Adipose tissue (tissue), 3 donors: ENCODE results near the gene IFITM2. TPM values are rescaled to one million over a fixed set of nuclear protein-coding genes. Genes with fewer than 3 reads are reported as not detected.

ENCODE experiments used
- H3K27ac ChIP-seq: one replicate; pipeline ENCODE4 v1.5.1; 2013; ENCODE audit warnings: low read depth, low read length
- WGBS, 3 donors: extraction: QIAGEN DNeasy Blood & Tissue Kit; methylation state at CpG; one replicate each; pipeline ENCODE4 v1.1.7; 2013; 5-methylcytosine and 5-hydroxymethylcytosine counted together
- polyA plus RNA-seq, 3 donors: library from polyadenylated mRNA; stranded (reverse); fragments of 200-250 nt; gene quantifications; one replicate each; pipeline ENCODE4 v1.2.3, GENCODE V29; 2013
- donor health status: healthy with polysubstance abuse.
- donor health status: Bipolar disorder and iron deficiency.
- donor health status: healthy.

IFITM2 gene
- polyA plus RNA-seq, 3 donors = 208 to 1,862 (median 1,191) TPM

DNA sequence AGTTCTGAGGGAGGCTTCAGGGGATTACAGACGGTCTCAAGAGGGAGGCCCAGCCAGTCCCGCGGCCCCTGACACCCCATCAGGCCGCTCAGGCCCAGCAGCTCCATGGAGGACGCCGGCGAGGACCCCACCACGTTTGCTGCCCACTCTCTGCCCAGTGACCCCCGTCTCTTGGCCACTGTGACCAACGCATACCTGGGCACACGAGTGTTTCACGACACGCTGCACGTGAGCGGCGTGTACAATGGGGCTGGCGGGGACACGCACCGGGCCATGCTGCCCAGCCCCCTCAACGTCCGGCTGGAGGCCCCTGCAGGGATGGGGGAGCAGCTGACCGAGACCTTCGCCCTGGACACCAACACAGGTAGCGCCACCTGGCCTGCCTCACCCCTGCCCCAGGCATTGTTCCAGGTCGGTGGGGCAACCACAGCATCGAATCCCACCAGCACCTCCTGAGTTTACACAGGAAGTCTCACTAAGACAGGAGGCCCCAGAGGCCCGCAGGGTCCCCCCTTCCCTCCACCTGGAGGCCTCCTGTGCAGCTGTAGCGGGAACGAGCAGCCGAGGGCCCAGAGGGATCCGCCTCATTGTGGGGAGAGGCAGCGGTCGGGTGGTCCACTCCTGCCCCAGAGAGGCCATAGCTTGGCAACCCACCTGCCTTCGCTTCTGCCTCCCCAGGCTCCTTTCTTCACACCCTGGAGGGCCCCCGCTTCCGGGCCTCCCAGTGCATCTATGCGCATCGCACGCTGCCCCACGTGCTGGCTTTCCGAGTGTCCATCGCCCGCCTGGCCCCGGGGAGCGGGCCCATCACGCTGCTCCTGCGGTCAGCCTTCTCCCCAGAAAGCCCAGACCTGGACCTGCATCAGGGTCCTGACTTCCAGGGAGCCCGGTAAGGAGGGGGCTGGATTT lies 17.6 kb upstream of the IFITM2 start:
- WGBS, 3 donors = 84 to 90% (median 87%) methylated on average over 47 to 48 of the region's 48 CpGs
- H3K27ac ChIP-seq = no peak overlapping the region

DNA sequence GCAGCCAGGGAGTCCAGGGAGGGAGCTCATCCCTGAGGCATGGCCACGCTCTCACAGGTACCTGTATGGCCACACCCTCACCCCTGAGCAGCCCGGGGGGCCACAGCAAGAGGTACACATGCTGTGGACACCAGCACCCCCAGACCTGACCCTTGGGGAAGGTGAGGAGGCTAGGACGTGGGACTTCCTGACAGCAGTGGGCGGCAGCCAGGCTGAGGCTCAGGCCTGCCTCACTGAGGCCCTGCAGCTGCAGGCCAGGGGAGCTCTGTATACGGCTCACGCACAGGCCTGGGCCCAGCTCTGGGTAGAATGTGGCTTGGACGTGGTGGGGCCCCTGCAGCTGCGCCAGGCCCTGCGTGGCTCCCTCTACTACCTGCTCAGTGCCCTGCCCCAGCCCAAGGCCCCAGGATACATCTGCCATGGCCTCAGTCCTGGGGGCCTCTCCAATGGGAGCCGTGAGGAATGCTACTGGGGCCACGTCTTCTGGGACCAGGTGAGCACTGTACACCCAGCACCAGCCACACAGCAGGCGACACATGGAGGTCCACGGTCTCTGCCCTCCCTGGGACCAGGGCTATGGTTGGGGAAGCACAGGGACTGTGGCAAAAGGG lies 16.9 kb upstream of the IFITM2 start:
- H3K27ac ChIP-seq = no peak overlapping the region
- WGBS, 3 donors = 90 to 91% (median 91%) methylated on average over 13 of the region's 13 CpGs

DNA sequence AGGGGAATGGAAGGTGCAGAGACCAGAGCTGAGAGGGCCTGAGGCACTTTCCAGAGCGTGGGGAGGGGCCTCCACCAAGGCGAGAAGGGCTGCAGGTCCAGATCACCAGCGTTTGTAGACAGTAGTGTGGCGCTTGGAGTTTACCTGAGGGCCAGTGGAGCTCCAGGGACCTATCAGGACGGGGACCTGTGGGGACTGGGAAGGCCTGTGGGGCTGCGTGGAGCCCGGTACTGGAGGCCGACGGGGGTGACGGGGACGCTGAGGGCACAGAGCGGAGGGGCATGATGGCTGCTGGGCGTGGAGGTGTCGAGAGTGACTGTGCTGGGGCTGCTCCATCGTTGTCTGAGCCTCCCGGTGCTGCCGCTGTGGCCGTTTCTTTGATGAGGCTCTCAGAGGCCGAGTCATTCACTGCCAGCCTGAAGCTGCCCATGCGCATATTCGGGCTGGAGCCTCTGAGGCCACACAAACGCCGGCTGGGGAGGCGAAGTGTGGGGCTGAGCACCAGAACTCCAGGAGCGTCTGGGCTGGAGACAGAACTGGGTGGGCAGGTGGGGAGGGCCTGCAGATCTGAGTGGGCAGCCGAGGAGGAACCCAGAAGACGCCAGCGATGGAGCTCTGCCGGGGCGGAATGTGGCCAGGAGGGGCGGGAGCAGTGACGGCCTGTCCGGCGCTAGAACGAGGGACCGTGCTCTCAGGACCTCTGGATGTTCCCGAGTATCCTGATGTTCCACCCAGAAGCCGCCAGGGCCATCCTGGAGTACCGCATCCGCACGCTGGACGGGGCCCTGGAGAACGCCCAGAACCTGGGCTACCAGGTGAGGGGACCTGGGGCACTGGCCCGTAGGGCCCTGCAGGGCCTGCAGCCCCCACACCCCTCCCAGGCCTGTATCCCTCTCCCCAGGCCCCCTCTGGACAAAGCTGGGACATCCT lies 16.1 kb upstream of the IFITM2 start:
- no peak overlapping the region for H3K27ac ChIP-seq
- 89 to 94% (median 91%) methylated on average over 39 to 44 of the region's 44 CpGs for WGBS, 3 donors

DNA sequence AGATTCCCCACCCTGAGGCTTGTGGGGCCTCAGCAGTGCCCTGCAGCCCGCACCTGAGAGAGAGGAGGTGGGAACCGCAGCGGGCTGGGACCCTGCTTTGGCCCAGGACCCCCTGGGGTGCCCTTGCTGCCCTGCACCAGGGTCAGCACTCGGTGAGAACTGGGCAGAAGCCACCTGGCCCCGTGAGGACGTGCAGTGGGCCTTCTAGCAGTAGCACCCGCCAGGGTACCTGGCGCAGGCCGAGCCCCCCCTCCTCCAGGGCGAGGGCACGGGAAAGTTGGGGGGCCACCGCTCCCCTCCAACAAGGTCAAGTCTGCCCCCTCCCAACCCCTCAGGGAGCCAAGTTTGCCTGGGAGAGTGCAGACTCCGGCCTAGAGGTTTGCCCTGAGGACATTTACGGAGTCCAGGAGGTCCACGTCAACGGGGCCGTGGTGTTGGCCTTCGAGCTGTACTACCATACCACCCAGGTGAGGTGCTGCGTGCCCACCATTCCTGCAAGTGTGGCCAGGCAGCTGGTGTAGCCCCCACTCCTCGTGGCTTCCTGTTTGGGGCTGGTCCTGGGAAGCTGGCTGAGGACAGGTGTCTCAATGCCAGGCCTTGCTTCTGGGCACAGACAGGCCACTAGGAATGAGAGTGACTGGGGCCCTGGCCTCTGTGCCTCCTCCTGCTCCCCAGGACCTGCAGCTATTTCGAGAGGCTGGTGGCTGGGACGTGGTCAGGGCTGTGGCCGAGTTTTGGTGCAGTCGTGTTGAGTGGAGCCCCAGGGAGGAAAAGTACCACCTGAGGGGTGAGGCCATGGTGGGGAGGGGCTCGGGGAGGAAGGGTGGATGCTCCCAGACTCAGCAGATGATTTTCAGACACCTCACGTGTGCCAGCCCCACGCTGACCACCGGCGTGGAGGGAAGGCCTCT lies 15.2 kb upstream of the IFITM2 start:
- no peak overlapping the region for H3K27ac ChIP-seq
- 91 to 94% (median 92%) methylated on average over 27 to 29 of the region's 29 CpGs for WGBS, 3 donors

DNA sequence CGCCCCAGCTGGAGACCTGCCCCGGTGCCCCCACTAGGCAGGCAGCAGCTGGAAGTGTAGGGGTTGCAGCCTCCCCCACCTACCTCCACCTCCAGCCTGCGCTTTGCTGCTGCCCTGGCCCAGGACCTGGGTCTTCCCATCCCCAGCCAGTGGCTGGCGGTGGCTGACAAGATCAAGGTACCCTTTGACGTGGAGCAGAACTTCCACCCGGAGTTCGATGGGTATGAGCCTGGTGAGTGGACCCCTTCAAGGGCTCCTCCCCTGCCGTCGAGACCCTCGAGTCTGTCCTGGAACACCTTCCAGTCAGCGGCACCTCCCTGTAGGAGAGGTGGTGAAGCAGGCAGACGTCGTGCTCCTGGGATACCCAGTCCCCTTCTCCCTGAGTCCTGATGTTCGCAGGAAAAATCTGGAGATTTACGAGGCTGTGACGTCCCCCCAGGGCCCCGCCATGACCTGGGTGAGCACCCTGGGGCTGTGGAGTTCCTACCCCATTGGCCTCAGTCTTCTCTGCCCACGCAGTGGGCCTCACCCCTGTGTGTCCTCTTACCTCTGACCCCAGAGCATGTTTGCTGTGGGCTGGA lies 14.3 kb upstream of the IFITM2 start:
- H3K27ac ChIP-seq = no peak overlapping the region
- WGBS, 3 donors = 88 to 92% (median 92%) methylated on average over 18 of the region's 18 CpGs

DNA sequence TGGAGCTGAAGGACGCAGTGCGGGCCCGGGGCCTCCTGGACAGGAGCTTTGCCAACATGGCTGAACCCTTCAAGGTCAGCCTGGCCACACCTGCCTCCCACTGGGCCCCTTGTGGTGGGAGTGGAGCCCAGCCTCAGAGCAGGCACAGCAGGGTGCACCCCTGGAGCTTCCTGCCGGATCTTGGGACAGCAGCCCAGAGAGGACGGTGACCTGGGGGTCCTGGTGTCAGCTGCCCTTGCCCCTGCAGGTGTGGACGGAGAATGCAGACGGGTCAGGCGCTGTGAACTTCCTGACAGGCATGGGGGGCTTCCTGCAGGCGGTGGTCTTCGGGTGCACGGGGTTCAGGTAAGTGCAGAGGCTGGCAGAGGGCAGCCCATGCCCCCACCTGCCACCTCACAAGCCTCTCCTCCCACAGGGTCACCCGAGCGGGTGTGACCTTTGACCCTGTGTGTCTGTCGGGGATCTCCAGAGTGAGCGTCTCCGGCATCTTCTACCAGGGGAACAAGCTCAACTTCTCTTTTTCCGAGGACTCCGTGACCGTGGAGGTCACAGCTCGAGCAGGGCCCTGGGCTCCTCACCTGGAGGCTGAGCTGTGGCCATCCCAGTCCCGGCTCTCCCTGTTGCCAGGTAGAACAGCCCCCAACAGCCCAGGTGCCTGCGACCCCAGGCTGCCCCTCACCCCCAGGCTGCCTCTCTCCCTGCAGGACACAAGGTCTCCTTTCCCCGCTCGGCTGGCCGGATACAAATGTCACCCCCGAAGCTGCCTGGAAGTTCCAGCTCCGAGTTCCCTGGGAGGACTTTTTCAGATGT lies 13.6 kb upstream of the IFITM2 start:
- H3K27ac ChIP-seq = no peak overlapping the region
- WGBS, 3 donors = 88 to 92% (median 91%) methylated on average over 24 to 27 of the region's 27 CpGs

DNA sequence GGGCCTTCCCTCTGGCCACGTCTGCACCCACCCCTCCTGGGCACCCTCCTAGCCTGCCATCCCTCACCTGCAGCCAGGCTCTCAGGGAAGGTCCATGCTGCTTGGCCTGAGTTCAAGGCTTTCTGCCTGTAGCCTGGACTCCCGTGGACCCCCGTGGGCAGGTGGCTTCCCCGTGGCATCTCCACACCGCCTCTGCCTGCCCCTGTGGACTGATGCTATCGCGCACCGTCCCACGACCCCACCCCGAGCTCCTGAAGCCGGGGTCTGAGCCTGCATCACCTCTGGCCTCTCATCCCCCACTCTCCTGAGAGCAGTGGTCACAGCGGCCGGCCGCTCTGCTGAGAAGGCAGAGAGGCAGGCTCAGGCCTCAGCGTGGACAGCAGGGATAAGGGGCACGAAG lies 12.8 kb upstream of the IFITM2 start:
- 90 to 92% (median 91%) methylated on average over 16 of the region's 16 CpGs for WGBS, 3 donors
- H3K27ac ChIP-seq = no peak overlapping the region

DNA sequence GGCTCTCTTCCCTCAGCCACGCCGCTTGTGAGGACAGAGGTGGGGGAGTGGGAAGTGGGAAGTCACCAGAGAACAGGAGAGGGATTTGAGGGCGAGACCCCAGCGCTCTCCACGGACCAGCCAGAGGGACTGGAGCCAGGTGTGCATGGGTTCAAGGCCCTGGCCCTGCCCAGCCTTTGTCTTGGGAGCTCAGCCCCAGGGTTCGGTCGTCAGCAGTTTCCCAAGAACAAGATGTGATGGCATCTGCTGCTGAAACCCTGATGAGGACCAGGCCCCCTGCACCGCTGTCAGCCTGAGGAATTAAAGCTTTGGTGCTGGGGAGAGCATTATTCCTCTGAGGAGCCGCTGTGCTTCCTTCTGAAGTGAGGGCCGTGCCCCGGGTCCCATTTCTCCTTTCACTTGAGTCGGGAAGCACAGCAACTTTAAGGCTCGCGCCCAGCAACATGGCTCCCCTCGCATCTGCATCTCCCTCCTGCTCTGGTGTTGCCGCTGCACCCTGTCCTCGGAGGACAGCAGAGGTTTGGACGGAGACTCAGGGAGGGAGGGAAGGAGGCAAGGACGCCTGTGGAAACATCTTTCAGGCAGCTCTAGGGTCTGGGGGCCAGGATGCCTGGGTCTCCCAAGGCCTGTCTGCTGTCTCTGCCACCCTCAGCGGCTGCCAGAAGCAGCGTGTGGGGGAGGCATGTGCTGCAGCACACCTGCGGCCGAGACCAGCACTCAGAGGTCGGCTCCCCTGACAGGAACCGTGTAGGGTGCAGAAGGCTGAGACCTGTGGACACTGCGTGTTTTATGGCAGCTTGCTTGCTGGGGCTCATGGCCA lies 12.1 kb upstream of the IFITM2 start:
- WGBS, 3 donors = 76 to 80% (median 79%) methylated on average over 25 to 26 of the region's 26 CpGs

DNA sequence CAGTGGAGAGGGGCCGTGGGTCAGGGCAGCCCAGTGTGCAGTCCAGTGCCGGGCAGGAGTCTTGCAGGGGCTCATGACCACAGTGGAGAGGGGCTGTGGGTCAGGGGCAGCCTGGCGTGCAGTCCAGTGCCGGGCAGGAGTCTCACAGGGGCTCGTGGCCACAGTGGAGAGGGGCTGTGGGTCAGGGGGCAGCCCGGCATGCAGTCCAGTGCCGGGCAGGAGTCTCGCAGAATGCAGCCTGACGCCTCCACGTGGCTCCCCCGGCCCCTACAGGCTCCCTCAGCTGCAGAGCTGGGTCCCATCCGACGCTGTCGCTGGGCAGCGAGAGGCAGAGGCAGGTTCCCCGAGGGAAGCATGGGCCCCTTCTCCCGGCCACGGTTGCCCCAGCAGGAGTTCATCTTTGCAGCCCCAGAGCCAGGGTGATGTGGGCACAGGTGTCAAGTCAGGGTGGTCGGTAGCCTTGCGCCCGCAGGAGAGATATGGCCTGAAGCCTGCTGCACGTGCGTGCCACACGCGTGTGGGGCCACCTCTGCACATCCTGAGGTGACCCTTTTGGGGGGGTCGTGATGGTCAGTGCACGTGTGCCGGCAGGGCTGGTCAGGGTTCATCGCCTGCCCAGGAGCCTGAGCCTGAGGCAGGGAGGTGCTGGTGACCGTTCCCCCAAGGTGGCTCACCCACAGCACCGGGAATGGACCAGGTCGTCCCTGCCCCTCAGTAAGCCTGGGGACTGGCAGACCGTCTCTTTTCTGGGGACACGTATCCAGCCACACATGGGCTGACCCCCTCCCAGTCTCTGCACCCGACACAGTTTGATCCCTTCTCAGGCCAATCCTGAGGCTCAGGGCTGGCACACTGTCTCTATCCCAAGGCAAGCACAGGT lies 11.2 kb upstream of the IFITM2 start:
- no peak overlapping the region for H3K27ac ChIP-seq
- WGBS, 3 donors = 70 to 83% (median 79%) methylated on average over 34 to 35 of the region's 35 CpGs

More for the DNA sequence above, 12.1 kb upstream of the IFITM2 start:
- H3K27ac ChIP-seq = no peak overlapping the region

DNA sequence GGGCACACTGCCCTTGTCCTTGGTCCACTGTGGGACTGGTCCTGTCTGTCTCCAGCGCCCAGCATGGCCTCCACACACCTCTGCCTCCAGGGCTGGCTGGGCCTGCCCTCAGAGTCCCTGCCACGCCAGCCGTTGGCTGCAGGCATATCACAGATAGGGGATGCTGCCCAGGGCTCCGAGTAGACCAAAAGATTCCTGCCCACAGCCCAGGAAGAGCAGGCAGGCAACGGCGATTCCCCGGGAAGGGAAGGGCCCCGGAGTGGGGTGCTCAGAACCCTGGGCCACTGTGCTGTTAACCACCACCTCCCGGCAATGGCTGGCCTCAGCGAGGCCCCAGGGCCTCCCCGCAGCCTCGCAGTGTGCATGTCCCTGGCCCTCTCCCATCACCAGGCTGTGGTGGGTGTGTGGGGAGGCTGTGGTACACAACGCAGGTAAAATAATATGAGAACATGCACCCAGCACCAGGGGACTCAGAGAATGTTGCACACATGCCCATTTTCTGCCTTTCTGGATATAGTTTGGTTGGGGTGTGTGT lies 10.5 kb upstream of the IFITM2 start:
- 59 to 63% (median 63%) methylated on average over 9 to 13 of the region's 13 CpGs for WGBS, 3 donors
- no peak overlapping the region for H3K27ac ChIP-seq

DNA sequence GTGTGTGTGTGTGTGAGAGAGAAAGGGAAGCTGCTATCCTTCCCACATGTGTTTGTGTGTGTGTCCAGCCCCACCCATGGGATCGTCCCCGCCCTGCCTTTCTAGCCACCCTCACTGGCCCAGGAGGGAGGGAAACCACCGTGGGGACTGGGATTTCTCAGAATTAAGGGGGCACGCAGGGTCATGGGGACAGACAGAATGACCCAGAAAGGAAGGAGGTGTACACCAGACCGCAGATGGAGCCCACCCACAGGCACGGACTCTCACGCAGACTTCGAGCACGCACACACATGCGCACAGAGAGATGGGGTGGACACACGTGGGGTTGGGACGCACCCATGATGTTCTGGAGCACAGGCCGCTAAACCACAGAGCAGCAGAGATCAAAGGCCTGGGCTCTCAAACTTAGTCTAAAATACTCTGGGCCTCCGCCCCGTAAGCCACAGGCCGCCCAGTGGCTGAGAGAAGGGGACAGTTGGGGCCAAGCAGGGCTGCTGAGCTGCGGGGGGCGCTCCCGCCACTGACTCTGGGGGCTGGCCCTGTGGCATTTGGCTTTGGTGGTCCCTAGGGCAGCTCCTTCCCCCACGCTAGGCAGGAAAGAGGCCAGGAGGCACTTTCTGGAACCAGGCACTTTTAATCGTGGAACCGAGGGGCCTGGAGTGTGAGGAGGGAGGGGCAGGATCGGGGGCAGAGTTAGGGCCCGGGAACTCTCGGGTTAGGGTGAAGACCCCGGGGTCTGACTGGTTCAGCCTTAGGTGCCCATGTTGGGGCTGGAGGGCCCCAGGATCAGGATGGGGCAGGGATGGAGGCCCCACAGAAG lies 9.8 kb upstream of the IFITM2 start:
- 47 to 63% (median 47%) methylated on average over 26 of the region's 26 CpGs for WGBS, 3 donors
- H3K27ac ChIP-seq = no peak overlapping the region

DNA sequence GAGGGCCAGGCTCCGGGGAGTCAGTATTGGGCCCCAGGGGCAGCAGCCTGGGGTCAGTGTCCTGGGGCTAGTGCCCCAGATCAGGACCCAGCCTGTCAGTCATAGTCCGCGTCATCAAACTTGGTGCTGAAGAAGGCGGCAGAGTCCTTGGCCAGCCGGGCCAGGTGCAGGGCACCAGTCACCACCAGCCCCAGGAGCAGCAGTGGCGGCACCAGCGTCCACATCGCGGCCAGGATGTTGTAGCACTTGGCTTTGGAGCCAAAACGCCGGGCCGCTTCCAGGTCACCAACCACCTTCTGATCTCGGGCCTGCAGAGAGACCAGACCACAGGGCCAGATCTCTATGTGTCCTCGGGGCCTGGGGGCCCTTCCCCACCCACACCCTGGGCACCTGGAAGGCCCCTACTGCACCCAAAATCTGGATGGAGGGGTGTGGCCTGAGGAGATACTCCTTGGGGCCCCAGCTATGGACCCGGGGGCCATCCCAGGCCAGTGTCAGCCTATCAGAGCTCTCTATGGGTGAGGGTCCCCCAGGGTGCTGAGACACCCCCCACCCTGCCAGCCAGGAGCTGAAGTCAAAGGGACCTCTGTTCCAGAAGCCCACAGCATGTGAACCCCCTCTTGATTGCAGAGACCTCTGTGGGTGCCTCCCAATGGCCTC lies 9.1 kb upstream of the IFITM2 start:
- WGBS, 3 donors = 48 to 68% (median 60%) methylated on average over 15 of the region's 15 CpGs

DNA sequence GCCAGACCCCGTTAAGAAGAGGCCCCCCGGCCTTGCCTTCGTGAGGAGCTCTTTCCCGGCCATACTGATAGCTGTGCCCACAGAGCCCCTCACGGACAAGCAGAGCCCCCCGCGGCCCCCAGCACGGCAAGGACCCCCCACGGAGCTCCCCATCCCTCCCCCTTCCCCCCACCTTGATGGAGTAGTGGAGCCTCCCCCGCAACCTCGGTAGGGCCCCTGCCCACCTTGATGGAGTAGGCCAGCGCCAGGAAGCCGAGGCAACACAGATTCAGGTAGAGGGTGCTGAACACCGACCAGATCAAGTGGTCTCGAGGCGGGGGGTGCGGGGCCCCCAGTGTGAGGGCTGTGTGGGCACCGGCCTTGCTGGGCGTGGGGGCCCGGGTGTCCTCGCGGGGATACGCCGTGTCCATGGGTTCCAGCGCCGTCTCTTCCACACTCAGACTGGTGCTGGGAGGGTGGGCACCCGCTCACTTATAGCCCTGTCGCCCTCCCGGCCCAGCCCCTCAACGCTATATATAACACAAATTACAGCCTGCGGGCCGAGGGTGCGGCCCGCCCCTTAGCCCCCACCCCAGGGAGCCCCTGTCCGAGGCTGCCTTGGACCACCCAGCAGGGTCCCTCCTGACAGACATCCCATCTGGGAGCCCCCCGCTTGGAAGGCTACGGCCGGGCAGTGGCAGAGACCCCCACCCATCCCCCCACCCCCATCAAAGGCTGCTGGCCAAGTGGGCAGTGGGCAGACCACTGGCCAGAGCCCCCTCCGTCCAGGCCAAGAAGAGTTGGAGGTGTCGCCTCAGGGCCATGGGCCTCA lies 8.3 kb upstream of the IFITM2 start, which contains the start of gene IFITM5:
TSS of gene IFITM5 (minus strand) at position 446 of the 811 bp plus-strand sequence. CDS start at position 410, 36 bp downstream.
- WGBS, 3 donors = 54 to 67% (median 66%) methylated on average over 39 to 40 of the region's 40 CpGs
- no peak within 1 kb of the TSS for H3K27ac ChIP-seq

More for the DNA sequence above, 9.1 kb upstream of the IFITM2 start:
- no peak overlapping the region for H3K27ac ChIP-seq
